Osteoblast (primary cell): ENCODE measurements around the gene SLC39A2. TPM values are rescaled to one million over a fixed set of nuclear protein-coding genes. Genes with fewer than 3 reads are reported as not detected.

Source experiments
- DNase-seq: peaks from one replicate; pipeline ENCODE4 v3.0.0; 2011; ENCODE audit warnings: low spot score, mixed read lengths; ENCODE audit not compliant: insufficient read length; ENCODE audit errors: missing footprints
- H2AFZ ChIP-seq: 2 replicates; pipeline ENCODE4 v1.6.0; 2011; ENCODE audit warnings: mild to moderate bottlenecking, low read length
- H3K27ac ChIP-seq: 2 replicates; pipeline ENCODE4 v1.5.1; 2011; ENCODE audit warnings: mild to moderate bottlenecking, low read depth, low read length, moderate library complexity
- H3K27me3 ChIP-seq: 2 replicates; pipeline ENCODE4 v1.6.0; 2012; ENCODE audit warnings: mild to moderate bottlenecking, control low read depth, inconsistent platforms, low read length, moderate library complexity; ENCODE audit not compliant: insufficient read depth
- H3K36me3 ChIP-seq: 2 replicates; pipeline ENCODE4 v1.5.1; 2011; ENCODE audit warnings: mild to moderate bottlenecking, low read length, control low read depth, moderate library complexity; ENCODE audit not compliant: insufficient read depth
- H3K4me1 ChIP-seq: 2 replicates; pipeline ENCODE4 v1.5.1; 2011; ENCODE audit warnings: mild to moderate bottlenecking, low read length, control low read depth, moderate library complexity; ENCODE audit not compliant: insufficient read depth
- H3K4me2 ChIP-seq: 2 replicates; pipeline ENCODE4 v1.6.0; 2011; ENCODE audit warnings: mild to moderate bottlenecking, low read length; ENCODE audit not compliant: insufficient read depth
- H3K4me3 ChIP-seq: fragments of 200-600 bp; sonication (generic); 3 replicates; pipeline ENCODE4 v1.5.1; 2012; ENCODE audit warnings: mild to moderate bottlenecking, low read length, inconsistent platforms; ENCODE audit not compliant: insufficient read depth
- H3K79me2 ChIP-seq: 2 replicates; pipeline ENCODE4 v1.6.0; 2012; ENCODE audit warnings: mild to moderate bottlenecking, low read length, control low read depth, inconsistent platforms; ENCODE audit not compliant: insufficient read depth
- H3K9me3 ChIP-seq: 2 replicates; pipeline ENCODE4 v1.5.1; 2011; ENCODE audit warnings: low read depth, low read length, control low read depth
- H4K20me1 ChIP-seq: 2 replicates; pipeline ENCODE4 v1.6.0; 2012; ENCODE audit warnings: mild to moderate bottlenecking, low read length, control low read depth; ENCODE audit not compliant: insufficient read depth
- total RNA-seq: library from RNA; depleted of rRNA; stranded (reverse); fragments of >200 nt; gene quantifications from 2 replicates; pipeline ENCODE4 v1.2.3, GENCODE V29; 2012
- TF ChIP-seq, protein P1 (sequence below): IDR thresholded peaks from 2 replicates; pipeline ENCODE4 v1.5.1; 2011; ENCODE audit warnings: mild to moderate bottlenecking, low read depth, low read length, moderate library complexity; ENCODE audit errors: extremely low read depth

Gene SLC39A2
- total RNA-seq, 1 donor = 0.72 TPM

GRCh38 chr14:21036751-21037150, 37.7 kb downstream of the SLC39A2 start:
- Histone ChIP-seq H3K4me1 (peaks cover 12% of the 10 kb centered on the region), H3K27ac (no peak overlapping the region), H4K20me1 (no peaks in the 10 kb centered on the region), H3K36me3 (no peaks in the 10 kb centered on the region), H2AFZ (no peak overlapping the region), H3K4me2 (no peak overlapping the region), H3K79me2 (no peaks in the 10 kb centered on the region), H3K9me3 (no peaks in the 10 kb centered on the region), H3K4me3 (no peak overlapping the region), H3K27me3 (peaks cover 39% of the 10 kb centered on the region)
- peak; percentile 46 for DNase-seq
- TF ChIP-seq, protein P1, sequence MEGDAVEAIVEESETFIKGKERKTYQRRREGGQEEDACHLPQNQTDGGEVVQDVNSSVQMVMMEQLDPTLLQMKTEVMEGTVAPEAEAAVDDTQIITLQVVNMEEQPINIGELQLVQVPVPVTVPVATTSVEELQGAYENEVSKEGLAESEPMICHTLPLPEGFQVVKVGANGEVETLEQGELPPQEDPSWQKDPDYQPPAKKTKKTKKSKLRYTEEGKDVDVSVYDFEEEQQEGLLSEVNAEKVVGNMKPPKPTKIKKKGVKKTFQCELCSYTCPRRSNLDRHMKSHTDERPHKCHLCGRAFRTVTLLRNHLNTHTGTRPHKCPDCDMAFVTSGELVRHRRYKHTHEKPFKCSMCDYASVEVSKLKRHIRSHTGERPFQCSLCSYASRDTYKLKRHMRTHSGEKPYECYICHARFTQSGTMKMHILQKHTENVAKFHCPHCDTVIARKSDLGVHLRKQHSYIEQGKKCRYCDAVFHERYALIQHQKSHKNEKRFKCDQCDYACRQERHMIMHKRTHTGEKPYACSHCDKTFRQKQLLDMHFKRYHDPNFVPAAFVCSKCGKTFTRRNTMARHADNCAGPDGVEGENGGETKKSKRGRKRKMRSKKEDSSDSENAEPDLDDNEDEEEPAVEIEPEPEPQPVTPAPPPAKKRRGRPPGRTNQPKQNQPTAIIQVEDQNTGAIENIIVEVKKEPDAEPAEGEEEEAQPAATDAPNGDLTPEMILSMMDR = no peak

GRCh38 chr14:21037156-21037555, 38.1 kb downstream of the SLC39A2 start:
- Histone ChIP-seq H3K4me2 (no peak overlapping the region), H3K79me2 (no peaks in the 10 kb centered on the region), H3K4me3 (no peak overlapping the region), H3K27me3 (peaks cover 35% of the 10 kb centered on the region), H3K4me1 (peaks cover 12% of the 10 kb centered on the region), H3K36me3 (no peaks in the 10 kb centered on the region), H3K9me3 (no peaks in the 10 kb centered on the region), H2AFZ (no peak overlapping the region), H3K27ac (no peak overlapping the region), H4K20me1 (no peaks in the 10 kb centered on the region)
- no peak for DNase-seq
- TF ChIP-seq, protein P1 = no peak

- Histone ChIP-seq H3K4me2 (peak overlapping the region; percentile 10), H3K27ac (no peak overlapping the region), H3K9me3 (no peaks in the 10 kb centered on the region), H3K4me3 (no peak overlapping the region), H3K4me1 (peaks cover 12% of the 10 kb centered on the region), H3K27me3 (peaks cover 22% of the 10 kb centered on the region), H3K36me3 (no peaks in the 10 kb centered on the region), H4K20me1 (no peaks in the 10 kb centered on the region), H3K79me2 (no peaks in the 10 kb centered on the region), H2AFZ (peak overlapping the region; percentile 16)
- peak; percentile 60 for DNase-seq
- TF ChIP-seq, protein P1 = no peak
Measured at GRCh38 chr14:21038441-21039422, 39.6 kb downstream of the SLC39A2 start.
